NB4 (cell line): ENCODE data around the gene CDK5RAP3.

ENCODE experiments used
- POLR2A ChIP-seq: IDR thresholded peaks from 2 replicates; pipeline ENCODE4 v1.6.1; 2011; ENCODE audit warnings: mild to moderate bottlenecking; ENCODE audit not compliant: insufficient read length; ENCODE audit errors: extremely low read depth
- TF ChIP-seq, protein P1 (sequence below): IDR thresholded peaks from one replicate; pipeline ENCODE4 v1.5.1; 2012; ENCODE audit warnings: low read depth, low read length
- TF ChIP-seq, protein P2 (sequence below): IDR thresholded peaks from 2 replicates; pipeline ENCODE4 v1.6.1; 2011; ENCODE audit warnings: low read depth, low read length

DNA sequence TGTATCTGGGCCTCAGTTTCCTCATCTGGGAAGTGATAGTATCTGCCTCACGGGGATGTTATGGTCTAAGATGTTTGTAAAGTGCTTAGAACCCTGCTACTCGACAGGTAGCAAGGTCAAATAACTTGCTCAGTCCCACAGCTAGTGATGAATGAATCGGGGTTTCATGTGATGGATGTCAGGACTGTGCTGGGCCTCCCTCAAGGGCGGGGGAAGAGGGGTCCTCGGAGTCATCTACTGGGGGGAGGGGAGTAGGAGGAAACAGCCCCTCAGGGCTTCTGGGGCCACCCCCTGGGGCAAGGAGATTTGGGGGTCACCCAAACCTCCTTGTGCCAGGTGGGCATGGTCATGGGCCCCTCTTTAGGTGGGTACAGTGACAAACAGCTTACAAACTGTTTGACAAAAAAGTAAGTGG is 28.8 kb upstream of the CDK5RAP3 start:
- TF ChIP-seq, protein P1, sequence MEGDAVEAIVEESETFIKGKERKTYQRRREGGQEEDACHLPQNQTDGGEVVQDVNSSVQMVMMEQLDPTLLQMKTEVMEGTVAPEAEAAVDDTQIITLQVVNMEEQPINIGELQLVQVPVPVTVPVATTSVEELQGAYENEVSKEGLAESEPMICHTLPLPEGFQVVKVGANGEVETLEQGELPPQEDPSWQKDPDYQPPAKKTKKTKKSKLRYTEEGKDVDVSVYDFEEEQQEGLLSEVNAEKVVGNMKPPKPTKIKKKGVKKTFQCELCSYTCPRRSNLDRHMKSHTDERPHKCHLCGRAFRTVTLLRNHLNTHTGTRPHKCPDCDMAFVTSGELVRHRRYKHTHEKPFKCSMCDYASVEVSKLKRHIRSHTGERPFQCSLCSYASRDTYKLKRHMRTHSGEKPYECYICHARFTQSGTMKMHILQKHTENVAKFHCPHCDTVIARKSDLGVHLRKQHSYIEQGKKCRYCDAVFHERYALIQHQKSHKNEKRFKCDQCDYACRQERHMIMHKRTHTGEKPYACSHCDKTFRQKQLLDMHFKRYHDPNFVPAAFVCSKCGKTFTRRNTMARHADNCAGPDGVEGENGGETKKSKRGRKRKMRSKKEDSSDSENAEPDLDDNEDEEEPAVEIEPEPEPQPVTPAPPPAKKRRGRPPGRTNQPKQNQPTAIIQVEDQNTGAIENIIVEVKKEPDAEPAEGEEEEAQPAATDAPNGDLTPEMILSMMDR = no peak
- TF ChIP-seq POLR2A = no peak
- TF ChIP-seq, protein P2, sequence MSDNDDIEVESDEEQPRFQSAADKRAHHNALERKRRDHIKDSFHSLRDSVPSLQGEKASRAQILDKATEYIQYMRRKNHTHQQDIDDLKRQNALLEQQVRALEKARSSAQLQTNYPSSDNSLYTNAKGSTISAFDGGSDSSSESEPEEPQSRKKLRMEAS = no peak
